Lung (tissue), 12 donors: ENCODE measurements around the gene BAZ1A. TPM values are rescaled to one million over a fixed set of nuclear protein-coding genes. Genes with fewer than 3 reads are reported as not detected.

Source experiments
- ATAC-seq: fragments of 200-7000 bp; cut with Tn5 transposase; one replicate; pipeline ENCODE4 v1.9.1; 2020; ENCODE audit warnings: moderate number of reproducible peaks; ENCODE audit not compliant: insufficient read depth, low FRiP score
- DNase-seq, 3 donors: peaks; one replicate each; pipeline ENCODE4 v3.0.0-alpha.2; 2013 to 2017
- H3K27ac ChIP-seq, 2 donors: one replicate each; pipeline ENCODE4 v1.5.1; 2013; ENCODE audit warnings: mild to moderate bottlenecking in 2 of 2, moderate library complexity in 2 of 2, control low read depth in 1 of 2, inconsistent platforms in 1 of 2, low read depth in 1 of 2, low read length in 1 of 2
- H3K27me3 ChIP-seq, 3 donors: one replicate each; pipeline ENCODE4 v1.5.1; 2013; ENCODE audit warnings: low read length in 2 of 3; ENCODE audit not compliant: control insufficient read depth in 3 of 3, insufficient read depth in 3 of 3
- H3K36me3 ChIP-seq, 4 donors: one replicate each; pipeline ENCODE4 v1.5.1; 2013; ENCODE audit warnings: low read length in 4 of 4, mild to moderate bottlenecking in 1 of 4, moderate library complexity in 1 of 4; ENCODE audit not compliant: control insufficient read depth in 4 of 4, insufficient read depth in 4 of 4
- H3K4me1 ChIP-seq, 5 donors: one replicate each; pipeline ENCODE4 v1.5.1; 2013; ENCODE audit warnings: low read length in 5 of 5, mild to moderate bottlenecking in 2 of 5, moderate library complexity in 1 of 5; ENCODE audit not compliant: control insufficient read depth in 5 of 5, insufficient read depth in 5 of 5
- H3K4me3 ChIP-seq: one replicate; pipeline ENCODE4 v1.5.1; 2013; ENCODE audit warnings: mild to moderate bottlenecking, control low read depth, moderate library complexity
- H3K9ac ChIP-seq, 2 donors: one replicate each; pipeline ENCODE4 v1.5.1; 2013; ENCODE audit warnings: low read length in 2 of 2, control low read depth in 1 of 2; ENCODE audit not compliant: insufficient read depth in 1 of 2
- H3K9me3 ChIP-seq, 4 donors: one replicate each; pipeline ENCODE4 v1.5.1; 2013; ENCODE audit warnings: low read length in 3 of 4, mild to moderate bottlenecking in 1 of 4, moderate library complexity in 1 of 4; ENCODE audit not compliant: control insufficient read depth in 4 of 4, insufficient read depth in 3 of 4
- WGBS, 2 donors: extraction: QIAGEN DNeasy Blood & Tissue Kit; methylation state at CpG; one replicate each; pipeline ENCODE4 v1.1.7; 2013; 5-methylcytosine and 5-hydroxymethylcytosine counted together
- polyA plus RNA-seq, 2 donors: library from polyadenylated mRNA; stranded (reverse); fragments of 200-250 nt; gene quantifications; one replicate each; pipeline ENCODE4 v1.2.1, GENCODE V29; 2013
- total RNA-seq, 2 donors: library from RNA; depleted of rRNA in 1 of 2; stranded (reverse); fragments of >200 nt in 1 of 2; gene quantifications; one replicate each; pipeline ENCODE4 v1.2.1, GENCODE V29; 2014 to 2021
- TF ChIP-seq, protein P1 (sequence below): IDR thresholded peaks from 2 replicates; pipeline ENCODE4 v1.5.1; 2012; ENCODE audit warnings: mild to moderate bottlenecking; ENCODE audit errors: control extremely low read depth, extremely low read depth
- donor health status: control.
- donor health status: control.
- donor health status: Bipolar disorder and iron deficiency.
- donor health status: healthy.
- donor health status: DM: yes; HTN: yes; CAD: no.

Gene BAZ1A
- total and polyA plus RNA-seq, 4 donors, result 17.2 to 52.4 (median 32.1) TPM

- H3K9ac ChIP-seq, result no peak overlapping the region
- no peak for ATAC-seq
- H3K27me3 ChIP-seq, result no peaks in the 10 kb centered on the region
- H3K4me3 ChIP-seq, result no peak overlapping the region
- no peaks in the 10 kb centered on the region for H3K4me1 ChIP-seq
- no peaks in the 10 kb centered on the region for H3K9me3 ChIP-seq
- H3K27ac ChIP-seq, result no peak overlapping the region
- H3K36me3 ChIP-seq, result peaks cover 0 to 1% (median 0%) of the 10 kb centered on the region in 4 donors
- DNase-seq, result no peak
- WGBS, 2 donors, result 69 to 81% methylated on average over 8 of the region's 8 CpGs
- TF ChIP-seq, protein P1, sequence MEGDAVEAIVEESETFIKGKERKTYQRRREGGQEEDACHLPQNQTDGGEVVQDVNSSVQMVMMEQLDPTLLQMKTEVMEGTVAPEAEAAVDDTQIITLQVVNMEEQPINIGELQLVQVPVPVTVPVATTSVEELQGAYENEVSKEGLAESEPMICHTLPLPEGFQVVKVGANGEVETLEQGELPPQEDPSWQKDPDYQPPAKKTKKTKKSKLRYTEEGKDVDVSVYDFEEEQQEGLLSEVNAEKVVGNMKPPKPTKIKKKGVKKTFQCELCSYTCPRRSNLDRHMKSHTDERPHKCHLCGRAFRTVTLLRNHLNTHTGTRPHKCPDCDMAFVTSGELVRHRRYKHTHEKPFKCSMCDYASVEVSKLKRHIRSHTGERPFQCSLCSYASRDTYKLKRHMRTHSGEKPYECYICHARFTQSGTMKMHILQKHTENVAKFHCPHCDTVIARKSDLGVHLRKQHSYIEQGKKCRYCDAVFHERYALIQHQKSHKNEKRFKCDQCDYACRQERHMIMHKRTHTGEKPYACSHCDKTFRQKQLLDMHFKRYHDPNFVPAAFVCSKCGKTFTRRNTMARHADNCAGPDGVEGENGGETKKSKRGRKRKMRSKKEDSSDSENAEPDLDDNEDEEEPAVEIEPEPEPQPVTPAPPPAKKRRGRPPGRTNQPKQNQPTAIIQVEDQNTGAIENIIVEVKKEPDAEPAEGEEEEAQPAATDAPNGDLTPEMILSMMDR, result no peak
Measured at GRCh38 chr14:34912966-34913365, 37.8 kb upstream of the BAZ1A start.

DNA sequence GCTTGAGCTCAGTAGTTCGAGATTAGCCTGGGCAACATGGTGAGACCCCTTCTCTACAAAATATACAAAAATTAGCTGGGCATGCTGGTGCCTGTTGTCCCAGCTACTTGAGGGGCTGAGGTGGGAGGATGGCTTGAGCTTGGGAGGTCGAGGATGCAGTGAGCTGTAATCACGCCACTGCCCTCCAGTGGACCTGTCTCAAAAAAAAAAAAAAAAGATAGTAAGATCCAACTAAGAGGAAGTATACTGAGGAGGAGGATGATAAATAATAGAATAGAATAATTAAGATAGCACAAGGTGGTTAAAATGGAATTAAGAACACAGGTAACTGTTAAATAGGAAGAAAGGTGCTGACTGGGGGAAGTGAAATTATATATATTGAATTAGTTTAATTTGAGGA is 37.0 kb upstream of the BAZ1A start:
- Histone ChIP-seq H3K9ac (no peak overlapping the region), H3K9me3 (no peaks in the 10 kb centered on the region), H3K27ac (no peak overlapping the region), H3K36me3 (peaks cover 0 to 1% (median 0%) of the 10 kb centered on the region in 4 donors), H3K4me3 (no peak overlapping the region), H3K4me1 (no peaks in the 10 kb centered on the region), H3K27me3 (no peaks in the 10 kb centered on the region)
- TF ChIP-seq, protein P1, result no peak
- no peak for ATAC-seq
- WGBS, 2 donors, result 65 to 69% methylated on average over 3 of the region's 3 CpGs
- DNase-seq, result no peak

DNA sequence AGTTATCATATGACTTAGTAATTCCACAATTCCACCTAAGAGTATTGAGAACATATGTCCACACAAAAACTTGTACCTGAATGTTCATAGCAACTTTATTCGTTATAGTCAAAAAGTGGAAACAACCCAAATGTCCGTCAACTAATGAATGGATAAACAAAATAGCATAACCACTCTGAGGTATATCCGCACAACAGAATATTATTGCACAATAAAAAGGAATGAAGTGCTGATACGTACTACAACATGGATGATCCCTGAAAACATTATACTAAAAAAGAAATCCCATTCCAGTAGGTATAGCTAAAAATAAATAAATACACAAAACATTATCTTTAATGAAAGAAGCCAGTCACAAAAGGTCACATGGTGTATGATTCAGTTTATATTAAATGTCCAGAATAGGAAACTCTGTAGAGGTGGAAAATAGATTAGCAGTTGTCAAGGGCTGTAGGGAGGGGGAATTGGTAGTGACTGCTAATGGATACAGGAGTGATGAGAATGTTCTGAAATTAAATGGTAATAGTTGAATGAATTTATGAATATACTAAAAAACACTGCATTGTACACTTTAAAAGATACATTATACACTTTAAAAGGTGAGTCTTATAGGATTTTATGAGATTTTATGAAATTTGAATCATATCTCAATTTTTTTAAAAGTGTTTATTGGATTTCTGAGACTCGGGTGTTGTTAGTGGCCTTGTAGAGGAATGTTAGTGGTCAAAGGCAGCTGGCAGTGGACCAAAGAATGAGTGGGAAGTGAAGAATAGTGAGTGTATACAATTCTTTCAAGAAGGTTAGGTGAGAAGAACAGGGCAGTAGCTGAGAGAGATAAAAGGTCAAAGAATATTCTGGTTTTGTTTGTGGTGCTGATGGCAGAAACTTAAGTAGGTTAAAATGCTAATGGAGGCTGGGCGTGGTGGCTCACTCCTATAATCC is 36.3 kb upstream of the BAZ1A start:
- DNase-seq (peak in 1 of 3 donors; percentile 9), ATAC-seq (no peak)
- Histone ChIP-seq H3K4me1 (no peaks in the 10 kb centered on the region), H3K9ac (no peak overlapping the region), H3K4me3 (no peak overlapping the region), H3K9me3 (no peaks in the 10 kb centered on the region), H3K27ac (no peak overlapping the region), H3K27me3 (no peaks in the 10 kb centered on the region), H3K36me3 (peaks cover 0 to 1% (median 0%) of the 10 kb centered on the region in 4 donors)
- 68 to 80% methylated on average over 6 of the region's 6 CpGs for WGBS, 2 donors
- TF ChIP-seq, protein P1, result no peak
